Stimulated activated CD4-positive, alpha-beta T cell treated with anti-CD3 and anti-CD28 coated beads, Interleukin-2, amount 100 ng/mL, for 4 hours (primary cell): ENCODE results near the gene PRDM4.
A peak's percentile ranks its signal among the peaks of the same experiment; 100 is the strongest.

Source experiments
- DNase-seq: peaks from one replicate; pipeline ENCODE4 v3.0.0-alpha.2; 2020; ENCODE audit warnings: low read depth

The PRDM4 gene

GRCh38 chr12:107685360-107686248, 75.3 kb downstream of the PRDM4 start, which contains the start of gene PWP1:
Gene PWP1, plus strand, starts transcription at chr12:107685799. Its CDS starts 101 bp downstream, at chr12:107685900.
- peak; percentile 93 for DNase-seq

GRCh38 chr12:107684990-107685359, 76.0 kb downstream of the PRDM4 start:
- peak; percentile 16 for DNase-seq

DNA sequence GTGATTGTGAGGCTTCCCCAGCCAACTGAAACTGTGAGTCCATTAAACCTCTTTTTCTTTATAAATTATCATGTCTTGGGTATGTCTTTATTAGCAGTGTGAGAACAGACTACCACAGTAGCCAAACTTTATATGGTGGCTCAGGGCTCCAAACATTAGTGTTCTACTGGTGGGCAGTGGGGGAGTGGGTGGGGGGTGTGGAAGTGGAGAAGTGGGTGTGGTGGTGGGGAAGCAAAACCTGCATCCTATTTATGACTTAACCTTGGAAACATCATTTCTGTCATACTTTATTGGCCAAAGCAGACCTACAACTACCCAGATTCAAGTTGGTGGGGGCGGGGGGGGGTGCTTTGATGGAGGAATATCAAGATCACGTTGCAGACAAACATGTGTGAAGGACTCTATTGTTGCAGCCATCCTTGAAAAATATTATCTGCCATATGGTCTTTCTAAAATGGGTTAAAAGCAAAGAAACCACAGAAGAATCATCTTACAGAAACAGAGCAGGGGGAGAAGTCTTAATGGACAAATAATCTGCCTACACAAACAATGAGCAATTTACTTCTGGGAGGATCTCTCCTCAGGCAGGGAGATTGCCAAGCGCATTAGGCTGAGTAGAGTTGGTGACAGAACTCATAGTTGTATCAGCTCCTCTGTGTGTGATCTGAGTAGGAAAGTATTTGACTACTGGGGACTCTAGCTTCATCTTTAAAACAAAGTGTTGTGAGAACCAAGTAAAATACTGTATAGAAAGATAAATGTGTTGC, 76.7 kb downstream of the PRDM4 start:
- no peak for DNase-seq
